Cortex of kidney (tissue), 1 donor: ENCODE measurements around the gene FXYD2.

ENCODE experiments used
- DNase-seq: peaks from one replicate; lab custom pipeline; 2025; lab: John Stamatoyannopoulos, UW

FXYD2 gene

DNA sequence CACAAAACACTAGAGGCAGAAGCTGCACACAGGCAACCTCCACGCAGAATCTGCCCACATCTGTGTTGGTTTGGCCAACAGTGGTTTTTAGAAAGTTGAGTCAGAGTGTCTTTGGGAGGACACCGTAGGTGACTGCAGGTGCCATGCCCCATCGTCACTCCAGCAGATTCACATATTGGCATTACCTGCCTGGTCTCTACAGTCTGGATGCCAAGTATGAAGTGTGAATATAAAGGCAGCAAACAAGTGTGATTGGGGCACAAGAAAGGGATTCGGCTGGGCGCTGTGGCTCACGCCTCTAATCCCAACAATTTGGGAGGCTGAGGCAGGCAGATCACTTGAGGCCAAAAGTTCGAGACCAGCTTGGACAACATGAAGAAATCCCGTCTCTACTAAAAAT lies 11.0 kb upstream of the FXYD2 start:
- no peak for DNase-seq

DNA sequence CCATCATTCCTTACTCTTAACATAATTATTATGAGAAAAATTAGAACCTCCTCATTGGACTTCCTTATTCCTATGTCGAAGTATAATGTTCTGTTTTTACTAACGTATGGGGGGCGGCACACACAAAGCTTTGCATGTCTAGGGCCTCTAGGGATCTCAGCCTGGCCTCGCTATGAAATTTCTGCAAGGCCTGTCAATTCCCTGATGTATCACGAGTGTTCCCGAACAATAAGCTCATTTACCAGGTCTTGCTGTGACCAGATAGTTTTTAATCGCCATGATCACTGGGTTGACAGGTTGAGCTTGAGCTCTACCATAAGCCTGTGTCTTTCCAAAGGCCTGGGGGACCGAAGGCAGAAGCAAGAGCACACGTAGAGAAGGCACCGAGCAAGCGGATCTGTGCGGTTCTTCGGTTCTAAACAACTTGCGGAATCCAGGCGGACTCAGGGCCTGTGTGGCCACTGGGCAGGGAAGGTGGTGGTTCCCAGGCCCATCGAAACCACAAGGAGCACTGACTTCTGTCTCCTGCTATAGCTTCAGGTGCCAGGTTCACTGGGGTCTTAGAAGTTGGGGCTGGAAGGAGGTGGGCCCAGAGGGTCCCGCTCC lies 10.4 kb upstream of the FXYD2 start:
- DNase-seq, result no peak

DNA sequence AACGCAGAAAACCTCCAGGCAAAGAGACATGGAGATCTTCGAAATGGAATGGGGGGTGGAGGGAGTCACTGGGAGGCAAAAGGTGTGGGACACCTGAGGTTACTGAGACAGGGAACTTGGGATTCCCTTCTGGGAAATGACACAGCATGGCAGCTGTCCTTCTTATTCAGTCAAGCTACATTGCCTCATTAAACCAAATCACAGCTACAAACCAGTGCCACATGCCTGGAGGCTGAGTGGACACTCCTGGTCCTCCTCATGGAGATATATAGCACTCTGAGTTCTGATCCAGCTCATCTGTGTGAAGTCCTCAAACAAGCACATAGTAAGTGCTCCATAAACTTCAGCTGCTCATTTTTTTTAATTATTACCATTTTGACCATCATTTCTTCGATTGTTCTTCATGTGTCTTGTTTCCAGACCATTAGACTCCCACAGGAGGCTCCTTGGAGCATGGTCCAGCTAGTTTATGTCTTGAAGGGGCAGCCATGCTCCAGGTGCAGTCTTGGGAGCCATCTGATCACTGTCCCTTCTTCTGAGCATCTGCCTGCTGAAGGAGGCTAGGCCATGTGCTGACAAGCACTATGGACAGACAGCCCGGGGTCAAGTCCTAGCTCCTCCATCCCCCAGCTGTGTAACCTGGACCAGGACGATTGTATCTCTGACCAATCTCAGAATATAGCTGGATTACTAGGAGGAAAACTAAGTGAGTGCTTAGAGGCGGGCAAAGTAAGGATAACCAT lies 9.7 kb upstream of the FXYD2 start:
- no peak for DNase-seq

DNA sequence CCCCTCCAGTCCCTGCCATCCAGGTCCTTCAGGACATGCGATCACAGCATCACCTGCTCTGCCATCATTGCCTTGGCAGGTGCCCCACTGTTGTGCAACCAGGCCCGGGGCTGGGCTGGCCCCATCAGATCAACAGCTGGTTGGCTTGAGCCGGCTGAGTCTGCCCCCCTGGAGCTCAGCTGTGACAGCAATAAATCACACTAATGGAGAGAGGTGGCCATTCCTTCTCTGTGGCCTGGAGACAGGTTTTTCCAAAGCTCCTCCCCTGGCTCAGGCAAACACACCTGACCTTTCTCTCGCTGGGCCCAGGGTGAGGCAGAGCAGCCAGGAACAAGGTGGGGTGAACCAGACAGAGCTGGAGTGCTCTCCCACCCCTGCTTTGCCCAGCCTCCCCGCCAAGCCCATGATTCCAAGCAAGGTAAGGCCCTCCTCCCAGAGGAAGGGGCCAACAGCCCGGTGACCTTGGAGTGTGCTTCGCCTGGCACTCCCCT lies 8.9 kb upstream of the FXYD2 start:
- no peak for DNase-seq

DNA sequence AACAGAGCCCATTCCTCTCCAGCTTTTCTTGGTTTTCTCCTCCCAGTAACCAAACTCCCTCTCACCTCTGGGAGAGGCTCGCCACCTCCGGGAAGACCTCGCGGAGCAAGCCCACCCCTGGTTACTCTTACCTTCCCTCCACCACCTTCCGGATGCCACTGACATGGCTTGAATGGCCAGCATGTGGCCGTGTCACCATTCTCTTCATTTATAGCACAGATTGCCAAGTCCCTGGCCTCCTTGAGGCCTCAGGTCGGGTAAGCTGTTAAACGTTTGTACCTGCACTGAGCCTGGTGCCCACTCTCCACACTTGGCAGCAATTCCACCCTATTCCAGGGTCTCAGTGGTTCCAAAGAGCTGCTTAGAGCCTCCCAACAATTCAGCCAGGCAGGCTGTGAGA lies 8.0 kb upstream of the FXYD2 start:
- DNase-seq, result no peak

DNA sequence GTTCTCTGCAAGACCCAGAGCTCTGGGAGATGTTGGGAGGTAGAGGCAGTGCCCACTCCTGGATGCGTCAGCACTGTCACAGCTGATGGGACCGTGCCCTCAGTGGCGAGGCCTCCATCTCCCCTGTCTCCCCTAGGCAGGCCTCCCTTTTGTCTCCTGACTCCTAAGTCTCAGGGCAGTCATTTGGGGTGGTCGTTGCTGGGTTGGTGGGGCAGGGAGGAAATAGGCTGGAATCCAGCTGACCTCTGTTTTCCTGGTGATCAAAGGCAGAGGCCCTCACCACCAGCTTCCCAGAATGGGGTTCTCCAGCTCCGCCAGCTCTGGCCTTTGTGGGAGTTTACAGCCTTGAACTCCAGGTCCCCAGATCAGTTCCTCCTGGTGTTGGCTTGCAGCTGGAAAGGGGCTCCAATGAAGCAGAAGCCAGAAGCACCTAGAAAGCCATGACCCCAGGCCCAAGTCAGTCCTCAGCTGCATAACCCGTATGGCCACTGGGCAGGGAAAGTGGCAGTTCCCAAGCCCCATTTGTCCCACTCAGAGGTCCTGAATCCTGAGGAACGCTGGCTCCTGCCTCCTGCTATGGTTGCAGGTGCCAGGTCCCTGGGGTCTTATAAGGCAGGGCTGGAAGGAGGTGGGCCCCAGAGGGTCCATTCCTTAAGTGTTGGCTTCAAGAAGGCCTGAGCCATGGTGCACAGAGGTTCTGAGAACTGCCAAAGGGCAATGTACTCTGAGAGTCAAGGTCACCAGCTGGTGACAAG lies 7.3 kb upstream of the FXYD2 start:
- no peak for DNase-seq

DNA sequence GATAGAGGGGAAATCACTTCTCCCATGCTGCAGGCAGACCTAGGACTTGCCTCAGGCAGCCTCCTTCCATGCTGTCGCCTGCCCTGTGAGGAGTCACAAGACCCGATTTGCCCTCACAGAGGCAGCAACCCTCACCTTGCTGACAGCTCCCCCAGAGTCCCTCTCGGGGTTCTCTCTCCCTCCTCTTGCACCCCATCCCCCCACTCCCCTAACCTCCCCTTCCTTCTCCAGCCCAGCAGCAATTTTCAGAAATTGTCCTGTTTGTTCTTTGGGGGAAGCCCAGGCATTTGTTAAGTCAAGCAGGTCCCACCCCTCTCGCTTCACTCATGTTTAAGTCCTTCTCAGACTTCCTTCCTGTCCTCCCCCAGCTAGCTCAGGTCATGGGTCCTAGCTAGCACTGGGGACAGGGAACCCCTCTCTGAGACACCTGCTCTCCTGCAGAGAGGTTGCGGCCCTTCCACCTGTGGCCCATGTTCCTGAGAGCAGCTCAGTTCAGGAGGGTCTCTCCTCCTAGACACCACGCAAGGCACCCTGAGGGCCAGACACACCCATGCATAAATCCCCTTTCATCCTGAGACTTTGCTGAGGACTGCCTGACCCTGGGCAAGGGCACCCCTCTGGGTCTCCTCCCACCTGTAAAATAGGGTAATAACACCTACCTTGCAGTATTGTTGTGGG lies 6.3 kb upstream of the FXYD2 start:
- no peak for DNase-seq

DNA sequence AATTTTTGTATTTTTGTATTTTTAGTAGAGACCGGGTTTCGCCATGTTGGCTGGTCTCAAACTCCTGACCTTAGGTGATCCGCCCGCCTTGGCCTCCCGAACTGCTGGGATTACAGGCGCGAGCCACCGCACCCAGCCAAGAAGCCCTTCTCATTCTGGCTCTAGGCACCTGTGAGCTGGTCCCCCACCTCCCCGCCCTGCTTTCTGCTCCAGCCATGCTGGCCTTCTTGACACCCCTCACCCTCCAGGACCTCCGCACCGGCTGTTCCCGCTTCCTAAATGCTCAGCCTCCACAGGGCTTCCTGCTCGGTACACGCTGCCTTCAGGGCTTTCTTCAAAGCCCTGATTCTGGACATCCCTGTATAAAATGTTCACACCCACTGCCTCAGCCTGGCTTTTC lies 5.5 kb upstream of the FXYD2 start:
- DNase-seq, result no peak

DNA sequence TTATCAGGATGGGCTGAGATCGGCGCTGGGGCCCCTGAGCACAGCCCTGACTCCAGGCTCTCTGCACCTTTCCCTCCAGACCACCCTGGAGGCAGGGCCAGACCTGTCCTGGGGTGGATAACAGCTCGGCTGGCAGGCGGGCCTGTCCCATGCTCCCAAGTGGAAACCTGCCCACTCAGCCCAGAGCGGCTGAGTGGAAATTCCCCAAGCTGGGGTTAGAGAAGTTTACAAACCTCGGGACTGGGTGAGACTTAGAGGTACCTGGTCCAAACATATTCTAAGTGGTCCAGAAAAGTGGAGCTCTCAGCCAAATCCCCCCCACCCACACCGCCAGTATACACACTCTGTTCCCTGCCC lies 4.8 kb upstream of the FXYD2 start:
- DNase-seq, result no peak

DNA sequence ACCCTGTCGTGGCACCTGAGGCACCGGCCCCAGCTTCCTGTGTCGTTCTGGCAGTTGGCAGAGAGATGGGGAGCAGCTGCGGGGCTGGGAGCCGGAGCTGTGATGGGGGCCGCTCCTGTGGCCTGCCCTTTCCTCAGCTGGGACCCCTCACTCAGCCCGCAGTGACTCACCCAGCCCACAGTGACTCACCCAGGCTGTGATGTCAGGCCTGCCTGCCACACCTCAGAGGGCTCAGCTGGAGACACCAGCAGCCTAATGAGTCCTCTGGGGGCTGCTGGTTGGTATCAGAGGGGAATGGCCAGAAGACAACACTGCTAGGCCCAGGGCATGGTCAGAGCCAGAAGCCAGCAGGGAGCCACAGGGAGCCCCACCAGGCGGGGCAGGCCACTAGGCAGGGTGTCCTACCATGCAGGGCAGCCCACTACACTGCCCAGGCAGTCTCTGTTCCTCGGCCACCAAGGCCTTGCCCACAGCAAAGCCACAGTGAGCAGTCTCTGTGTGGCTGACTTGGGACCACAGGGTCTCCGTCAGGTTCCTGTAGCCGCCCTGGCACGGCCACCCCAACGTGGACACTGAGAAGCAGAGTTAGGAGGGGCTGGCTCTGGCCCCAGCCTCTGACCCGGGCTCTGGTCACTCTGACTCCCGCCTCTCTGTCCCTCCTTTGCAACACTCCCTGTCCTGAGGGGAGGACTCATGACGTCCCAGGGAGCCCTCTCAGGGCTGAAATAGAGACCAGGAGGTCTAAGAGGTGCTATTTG lies 4.2 kb upstream of the FXYD2 start:
- DNase-seq, result no peak

DNA sequence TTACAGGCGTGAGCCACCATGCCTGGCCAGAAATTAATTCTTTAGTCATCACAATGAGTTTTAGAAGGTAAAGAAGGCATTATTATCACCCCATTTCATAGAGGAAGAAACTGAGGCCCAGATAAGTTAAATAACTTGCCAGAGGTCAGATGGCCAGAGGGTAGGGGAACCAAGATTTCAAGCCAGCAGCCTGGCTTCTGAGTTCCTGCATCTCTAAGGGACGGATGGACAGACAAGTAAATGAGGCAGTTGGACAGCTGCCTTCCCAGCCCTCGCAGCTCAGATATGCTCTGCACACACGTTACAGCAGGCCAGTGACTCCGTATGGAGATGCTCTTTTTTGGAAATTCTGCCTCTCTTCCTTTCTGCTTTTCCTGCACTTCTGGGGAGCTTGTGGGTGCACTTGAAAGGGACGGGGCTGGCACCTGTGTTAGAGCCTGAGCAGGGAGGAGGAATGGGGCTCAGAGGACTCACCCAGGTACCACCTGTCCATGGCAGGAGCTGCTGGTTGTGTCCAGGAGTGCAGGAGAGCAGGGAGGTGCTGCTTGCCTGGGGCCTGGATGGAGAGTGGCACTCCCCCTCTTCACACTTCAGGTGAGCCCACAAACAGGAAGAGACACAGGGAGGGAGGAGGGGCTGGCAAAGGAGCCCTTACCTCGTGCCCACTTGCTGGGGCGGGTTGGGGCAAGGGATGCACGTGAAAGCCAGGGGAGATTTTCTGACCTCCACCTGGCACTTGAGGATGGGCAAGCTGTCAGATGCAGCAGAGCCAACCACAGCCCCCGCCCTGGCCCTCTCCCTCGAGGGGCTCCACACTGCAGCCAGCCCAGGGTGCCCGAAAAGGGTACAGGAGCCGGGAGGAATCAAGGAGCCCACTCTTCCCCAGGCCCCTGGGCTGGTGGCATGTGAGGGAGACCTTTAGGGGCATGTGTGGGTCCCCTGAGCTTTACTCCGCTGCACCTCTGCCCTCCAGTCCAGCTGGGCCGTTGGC lies 3.3 kb upstream of the FXYD2 start:
- no peak for DNase-seq

DNA sequence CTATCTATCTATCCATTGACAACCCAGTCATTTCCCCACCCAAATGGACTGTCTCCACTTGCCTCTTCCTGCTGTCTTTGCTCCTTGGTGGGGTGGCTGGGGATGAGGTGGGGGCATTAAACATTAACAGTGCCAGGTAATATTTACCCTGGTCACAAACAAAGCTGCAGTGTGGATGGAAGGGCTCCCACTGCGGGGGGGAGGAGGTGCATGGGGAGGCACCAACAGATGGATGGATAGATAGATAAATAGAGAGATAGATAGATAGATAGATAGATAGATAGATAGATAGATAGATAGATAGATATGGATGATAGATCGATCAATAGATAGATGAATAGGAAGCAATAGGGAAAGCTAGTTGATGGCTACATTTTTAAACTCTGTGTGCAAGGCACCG lies 2.3 kb upstream of the FXYD2 start:
- DNase-seq, result no peak

DNA sequence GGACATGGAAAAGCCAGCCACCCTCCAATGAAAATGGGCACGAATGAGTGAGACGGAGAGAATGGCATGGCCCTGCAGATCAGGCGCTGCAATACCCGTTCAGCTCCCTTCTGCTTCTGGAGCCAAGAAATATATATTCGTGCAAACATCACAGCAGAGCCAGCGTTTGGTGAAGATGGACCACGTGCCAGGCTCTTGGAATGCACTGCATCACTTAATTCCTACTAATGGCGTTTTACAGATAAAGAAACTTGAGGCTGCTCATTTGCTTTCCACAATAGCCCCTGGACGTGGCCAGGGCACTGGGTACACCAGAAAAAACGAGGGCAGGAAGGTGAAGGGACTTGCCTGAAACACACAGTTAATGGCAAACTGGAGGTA lies 1.6 kb upstream of the FXYD2 start:
- no peak for DNase-seq

DNA sequence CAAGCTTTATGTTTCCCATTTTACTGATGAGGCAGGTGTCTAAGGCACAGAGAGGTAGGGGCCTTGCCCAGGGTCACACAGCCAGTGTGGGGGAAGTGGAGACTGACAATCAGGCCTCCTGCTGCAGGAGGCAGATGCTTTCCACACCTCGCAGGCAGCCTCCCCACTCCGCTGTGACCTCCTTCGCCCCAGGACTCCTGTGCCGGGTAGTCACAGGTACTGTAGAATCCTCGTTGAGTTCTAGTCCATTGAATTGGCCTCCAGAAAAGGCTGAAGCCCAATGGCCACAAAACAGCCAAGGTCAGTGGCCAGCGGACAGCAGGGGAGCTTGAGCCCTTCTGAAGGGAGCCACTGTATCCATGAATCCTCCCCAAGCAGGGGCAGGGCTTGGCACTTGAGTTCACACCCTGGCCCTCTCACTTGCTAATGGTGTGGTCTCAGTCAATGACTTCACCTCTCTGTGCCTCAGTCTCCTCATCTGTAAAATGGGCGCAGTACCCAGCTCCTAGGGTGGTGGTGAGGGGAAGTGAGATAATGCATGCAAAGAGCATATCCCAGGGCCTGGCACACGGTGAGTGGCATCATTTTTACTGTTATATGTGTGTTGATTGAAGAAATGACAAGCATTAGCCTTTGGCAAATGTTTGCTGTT lies 1.1 kb upstream of the FXYD2 start:
- no peak for DNase-seq

DNA sequence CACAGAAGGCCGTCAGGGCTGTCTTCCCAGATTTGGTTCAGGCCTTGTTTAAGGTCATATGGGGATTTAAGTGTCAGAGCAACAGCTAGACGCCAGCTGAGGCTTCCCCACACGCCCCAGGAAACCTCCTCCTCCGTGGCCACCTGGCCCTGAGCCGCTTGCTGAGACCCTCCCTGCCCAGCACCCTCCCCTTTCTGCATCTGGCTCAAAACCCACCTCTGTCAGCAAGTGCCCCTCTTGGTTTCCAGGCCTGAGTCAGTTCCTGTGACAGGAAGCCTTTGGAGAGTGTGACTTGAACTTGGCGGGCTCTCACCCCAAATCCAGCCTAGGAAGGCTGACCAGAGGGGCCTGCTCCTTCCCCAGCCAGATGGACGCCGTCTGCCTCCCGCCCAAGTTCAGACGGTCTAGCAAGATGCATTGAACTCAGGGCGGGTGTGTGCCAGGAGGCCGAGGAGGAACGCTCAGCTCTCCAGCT lies 561 bp downstream of the FXYD2 start:
- no peak for DNase-seq

DNA sequence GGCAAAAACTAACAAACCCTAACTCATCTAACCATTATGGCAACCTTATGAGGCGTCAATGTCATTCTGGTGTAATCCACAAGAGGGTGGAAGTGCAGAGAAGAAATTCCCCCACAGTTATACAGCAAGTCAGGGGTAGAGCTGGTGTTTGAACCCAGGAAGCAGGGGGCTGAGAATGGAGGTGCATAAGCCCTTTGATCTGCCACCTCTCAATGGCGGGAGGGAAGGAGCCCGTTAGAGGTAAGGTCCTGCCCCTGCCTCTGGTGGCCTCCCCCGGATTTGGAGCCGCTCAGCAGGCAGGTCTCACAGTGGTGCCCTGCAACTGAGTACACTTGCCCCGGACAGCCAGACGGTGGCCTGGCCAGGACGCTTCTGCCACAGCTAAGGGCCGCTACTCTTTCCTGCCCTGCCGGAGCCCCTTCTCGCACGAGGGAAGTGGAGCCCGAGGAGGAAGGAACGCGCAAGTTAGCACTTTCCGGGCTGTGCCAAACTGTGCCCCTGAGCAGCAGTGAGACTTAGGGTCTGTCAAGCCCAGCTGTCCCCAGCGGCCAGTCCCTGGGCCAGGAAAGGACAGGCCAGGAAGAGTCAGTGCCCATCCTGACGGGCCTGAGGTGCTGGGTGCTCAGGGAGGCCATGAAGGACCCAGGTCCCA lies 1.1 kb downstream of the FXYD2 start:
- no peak for DNase-seq

DNA sequence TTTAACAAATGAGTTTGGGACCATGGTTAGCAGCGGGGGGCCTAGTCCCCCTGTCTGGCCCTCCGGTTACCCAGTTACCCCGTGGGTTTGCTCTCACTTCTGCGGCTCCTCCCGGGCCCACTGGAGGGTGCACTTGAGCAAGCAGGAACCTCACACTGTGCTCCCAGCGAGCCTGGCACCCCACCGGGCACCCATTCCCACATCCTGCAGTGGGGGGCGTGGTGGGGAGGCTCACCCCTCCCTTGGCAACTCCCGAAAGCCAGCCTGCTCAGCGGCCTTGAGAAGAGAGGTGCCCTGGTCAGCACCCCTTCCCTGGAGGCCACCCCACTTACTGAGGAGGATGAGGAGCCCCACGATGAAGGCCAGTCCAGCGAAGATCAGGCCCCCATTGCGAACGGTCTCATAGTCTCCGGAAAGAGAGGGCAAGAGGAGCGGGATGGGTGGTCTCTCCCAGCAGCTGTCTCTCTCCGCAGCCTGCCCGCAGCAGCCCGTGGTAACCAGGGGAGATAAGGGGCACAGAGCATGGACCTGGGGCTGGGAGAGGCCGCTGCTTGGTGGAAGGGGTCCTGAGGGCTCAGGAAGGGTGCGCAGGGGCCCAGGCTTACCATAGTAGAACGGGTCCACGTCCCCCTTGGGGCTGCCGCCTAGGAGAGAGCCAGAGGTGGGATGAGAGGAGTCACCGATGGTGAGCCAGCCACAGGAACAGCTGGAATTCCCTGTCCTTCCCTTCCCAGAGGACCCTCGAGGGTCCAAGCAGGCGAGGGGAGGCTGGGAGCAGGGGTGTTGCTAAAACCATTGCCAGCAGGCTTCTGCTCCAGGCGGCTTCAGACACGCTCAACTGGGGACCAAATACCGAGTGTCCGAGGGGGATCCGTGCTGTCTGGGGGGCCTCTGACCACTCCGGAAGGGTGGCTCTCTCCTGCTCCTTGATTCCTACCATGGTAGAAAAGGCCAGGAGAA lies 2.2 kb downstream of the FXYD2 start:
- DNase-seq, result no peak

DNA sequence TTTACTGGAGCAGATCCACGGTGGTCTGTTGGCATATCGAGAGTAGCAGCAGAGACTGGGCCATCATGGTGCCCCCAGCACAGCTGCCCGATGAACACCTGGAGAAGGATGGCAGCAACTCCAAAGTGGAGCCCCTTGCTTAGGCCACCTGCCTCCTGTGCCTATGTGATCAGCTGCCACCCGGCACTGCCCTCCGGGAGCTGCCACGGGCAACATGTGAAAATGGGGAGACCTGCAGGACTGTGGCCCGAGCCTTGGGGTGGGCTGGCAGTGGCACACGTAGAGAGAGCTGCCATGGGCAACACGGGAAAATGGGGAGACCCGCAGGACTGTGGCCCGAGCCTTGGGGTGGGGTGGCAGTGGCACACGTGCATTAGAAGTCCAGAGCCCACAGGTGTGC lies 3.1 kb downstream of the FXYD2 start:
- DNase-seq, result no peak
